Pancreas (tissue), 10 donors: ENCODE measurements around the gene HVCN1. TPM values are rescaled to one million over a fixed set of nuclear protein-coding genes. Genes with fewer than 3 reads are reported as not detected.

Experiments used
- ATAC-seq, 4 donors: fragments of 200-7000 bp; cut with Tn5 transposase; one replicate each; pipeline versions ENCODE4 v1.8.0 to v1.9.1; 2020; ENCODE audit warnings: mild to moderate bottlenecking in 4 of 4, moderate library complexity in 4 of 4
- DNase-seq, 6 donors: peaks; one replicate each; pipeline ENCODE4 v3.0.0-alpha.2; 2020
- FAIRE-seq: peaks from 2 replicates; lab custom pipeline; 2012; peaks lifted over from hg19 to GRCh38; lab: Jason Lieb, UNC
- H3K27ac ChIP-seq, 4 donors: fragments of 200-600 bp; sonication (generic); 1 replicate in 3 of 4; 2 replicates in 1 of 4; pipeline versions ENCODE4 v1.5.0 to v1.8.0; 2020
- H3K27me3 ChIP-seq, 4 donors: fragments of 200-600 bp; one replicate each; pipeline ENCODE4 v1.8.0; 2021
- H3K36me3 ChIP-seq, 3 donors: fragments of 200-600 bp; sonication (generic) in 1 of 3; one replicate each; pipeline versions ENCODE4 v1.5.0 to v1.8.0; 2020 to 2021
- H3K4me1 ChIP-seq, 3 donors: fragments of 200-600 bp; one replicate each; pipeline ENCODE4 v1.8.0; 2021
- H3K4me3 ChIP-seq, 4 donors: fragments of 200-600 bp; sonication (generic) in 2 of 4; one replicate each; pipeline versions ENCODE4 v1.5.0 to v1.8.0; 2020 to 2021
- H3K9me3 ChIP-seq, 4 donors: fragments of 200-600 bp; one replicate each; pipeline ENCODE4 v1.8.0; 2021
- WGBS, 2 donors: extraction: QIAGEN DNeasy Blood & Tissue Kit; methylation state at CpG; one replicate each; pipeline ENCODE4 v1.1.7; 2013; 5-methylcytosine and 5-hydroxymethylcytosine counted together
- intact Hi-C, 3 donors: fragments of 100-400 bp; cut with DNase I; formaldehyde crosslinking; loops; one replicate each; pipeline versions ENCODE4 v1.11.1 to v1.14.2; 2022
- polyA plus RNA-seq, 2 donors: library from polyadenylated mRNA; stranded (reverse); fragments of 200-250 nt; gene quantifications; one replicate each; pipeline ENCODE4 v1.2.3, GENCODE V29; 2013
- total RNA-seq, 6 donors: library from RNA; stranded (reverse); fragmentation: NEBNext Ultra II Directional in 4 of 6; extraction: Animal tissue kit (Norgen Biotek cat#: 25700) in 4 of 6; gene quantifications; one replicate each; pipeline versions ENCODE4 v1.2.1 to v1.2.4, GENCODE V29; 2021 to 2023
- TF ChIP-seq, protein P1 (sequence below), 4 donors: fragments of 200-600 bp; sonication (generic) in 3 of 4; IDR thresholded peaks; one replicate each; pipeline versions ENCODE4 v1.5.0 to v1.8.0; 2021; ENCODE audit warnings: antibody characterized with exemption in 4 of 4
- donor health status: healthy with polysubstance abuse.
- donor health status: DM: no; HTN: no; CAD: no; lungs with moderate emphysema.
- donor health status: DM: no; HTN: no; CAD: no.
- donor health status: control.
- donor health status: control.
- donor health status: Bipolar disorder and iron deficiency.
- donor health status: DM: yes; HTN: yes; CAD: no.
- donor health status: DM: no; HTN: no; CAD: no.
- donor health status: DM: no; HTN: no; CAD: no.
- donor health status: DM: yes; HTN: yes; CAD: no.

HVCN1 gene
- total and polyA plus RNA-seq, 8 donors: 0.42 to 5.2 (median 1.3) TPM

DNA sequence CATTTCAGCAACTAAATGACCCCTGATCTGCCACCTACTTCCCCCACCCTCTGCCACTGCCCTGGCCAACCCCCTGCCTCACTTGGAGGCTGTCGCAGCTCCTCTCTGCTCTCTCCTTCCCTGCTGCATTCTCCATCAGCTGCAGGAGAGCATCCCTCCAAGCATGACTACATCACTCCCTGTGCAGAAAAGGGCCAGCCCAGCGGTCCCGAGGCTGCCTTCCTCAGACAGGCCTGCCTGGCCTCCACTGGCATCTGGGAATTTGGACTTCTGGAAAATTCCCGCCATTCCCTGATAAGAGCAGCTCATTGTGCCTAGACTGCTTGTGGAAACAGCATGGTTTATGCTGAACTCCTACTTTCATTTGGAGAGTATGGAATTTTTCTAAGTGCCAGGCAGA is 12.7 kb downstream of the HVCN1 start:
- Histone ChIP-seq H3K27me3 (no peaks in the 10 kb centered on the region), H3K36me3 (no peaks in the 10 kb centered on the region), H3K4me3 (no peak overlapping the region), H3K27ac (no peak overlapping the region), H3K4me1 (no peaks in the 10 kb centered on the region), H3K9me3 (no peaks in the 10 kb centered on the region)
- ATAC-seq (no peak), FAIRE-seq (no peak), DNase-seq (no peak)
- intact Hi-C loops: no loop called here
- TF ChIP-seq, protein P1, sequence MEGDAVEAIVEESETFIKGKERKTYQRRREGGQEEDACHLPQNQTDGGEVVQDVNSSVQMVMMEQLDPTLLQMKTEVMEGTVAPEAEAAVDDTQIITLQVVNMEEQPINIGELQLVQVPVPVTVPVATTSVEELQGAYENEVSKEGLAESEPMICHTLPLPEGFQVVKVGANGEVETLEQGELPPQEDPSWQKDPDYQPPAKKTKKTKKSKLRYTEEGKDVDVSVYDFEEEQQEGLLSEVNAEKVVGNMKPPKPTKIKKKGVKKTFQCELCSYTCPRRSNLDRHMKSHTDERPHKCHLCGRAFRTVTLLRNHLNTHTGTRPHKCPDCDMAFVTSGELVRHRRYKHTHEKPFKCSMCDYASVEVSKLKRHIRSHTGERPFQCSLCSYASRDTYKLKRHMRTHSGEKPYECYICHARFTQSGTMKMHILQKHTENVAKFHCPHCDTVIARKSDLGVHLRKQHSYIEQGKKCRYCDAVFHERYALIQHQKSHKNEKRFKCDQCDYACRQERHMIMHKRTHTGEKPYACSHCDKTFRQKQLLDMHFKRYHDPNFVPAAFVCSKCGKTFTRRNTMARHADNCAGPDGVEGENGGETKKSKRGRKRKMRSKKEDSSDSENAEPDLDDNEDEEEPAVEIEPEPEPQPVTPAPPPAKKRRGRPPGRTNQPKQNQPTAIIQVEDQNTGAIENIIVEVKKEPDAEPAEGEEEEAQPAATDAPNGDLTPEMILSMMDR (IDR thresholded peaks at IDR 0.05): no peak
- 61 to 76% methylated on average over 4 of the region's 4 CpGs for WGBS, 2 donors

DNA sequence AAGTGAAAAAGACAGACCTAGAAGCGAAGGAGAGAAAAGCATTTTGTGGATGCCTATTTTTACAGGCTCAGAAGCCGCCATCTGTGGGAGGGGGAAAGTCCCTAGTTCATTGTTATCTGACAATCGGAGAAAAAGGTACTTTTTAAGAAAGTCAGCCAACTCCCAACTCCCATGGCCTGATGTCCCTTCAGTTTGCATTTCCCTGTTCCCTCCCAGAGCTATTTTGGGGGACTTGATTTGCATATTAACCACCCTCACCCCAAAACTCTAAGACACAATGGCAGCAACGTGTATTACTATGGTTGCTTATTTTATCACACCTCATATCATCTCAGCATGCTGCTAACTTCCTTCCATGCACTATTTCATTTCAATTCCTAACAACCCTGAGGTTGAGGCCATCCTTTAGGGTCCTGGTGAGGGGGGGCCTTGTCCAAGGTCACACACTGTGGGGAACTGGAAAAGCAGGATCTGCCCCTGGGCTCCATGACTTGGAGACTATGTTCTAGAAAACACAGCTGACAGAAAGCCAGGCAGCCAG is 18.7 kb downstream of the HVCN1 start:
- 55 to 69% methylated on average over 4 of the region's 4 CpGs for WGBS, 2 donors
- no peaks in the 10 kb centered on the region for H3K36me3 ChIP-seq
- H3K27me3 ChIP-seq: no peaks in the 10 kb centered on the region
- intact Hi-C loops: no loop called here
- DNase-seq (no peak), FAIRE-seq (no peak), ATAC-seq (no peak)
- H3K4me1 ChIP-seq: no peaks in the 10 kb centered on the region
- TF ChIP-seq, protein P1 (IDR thresholded peaks at IDR 0.05): no peak
- no peak overlapping the region for H3K4me3 ChIP-seq
- H3K9me3 ChIP-seq: no peaks in the 10 kb centered on the region
- H3K27ac ChIP-seq: no peak overlapping the region

DNA sequence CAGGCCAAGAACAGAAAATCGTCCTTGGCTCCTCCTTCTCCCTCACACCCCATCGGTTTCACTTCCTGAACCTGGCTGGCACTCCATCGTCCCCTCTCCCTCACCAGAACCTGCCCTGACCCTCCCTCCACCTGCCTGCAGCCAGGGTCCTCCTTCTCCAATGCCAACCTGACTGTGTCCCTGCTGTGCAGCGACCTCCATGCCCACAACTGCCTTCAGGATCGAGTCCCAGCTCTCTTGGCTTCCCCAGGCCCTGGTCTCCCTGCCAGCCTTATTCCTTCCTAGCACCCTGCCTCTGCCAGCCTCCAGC is 19.8 kb downstream of the HVCN1 start:
- H3K4me3 ChIP-seq: no peak overlapping the region
- no peaks in the 10 kb centered on the region for H3K36me3 ChIP-seq
- H3K9me3 ChIP-seq: no peaks in the 10 kb centered on the region
- 40 to 48% methylated on average over 5 of the region's 5 CpGs for WGBS, 2 donors
- no peak for FAIRE-seq
- no peak overlapping the region for H3K27ac ChIP-seq
- TF ChIP-seq, protein P1 (IDR thresholded peaks at IDR 0.05): no peak
- no peak for ATAC-seq
- no peaks in the 10 kb centered on the region for H3K27me3 ChIP-seq
- intact Hi-C loops: no loop called here
- no peak for DNase-seq
- no peaks in the 10 kb centered on the region for H3K4me1 ChIP-seq

DNA sequence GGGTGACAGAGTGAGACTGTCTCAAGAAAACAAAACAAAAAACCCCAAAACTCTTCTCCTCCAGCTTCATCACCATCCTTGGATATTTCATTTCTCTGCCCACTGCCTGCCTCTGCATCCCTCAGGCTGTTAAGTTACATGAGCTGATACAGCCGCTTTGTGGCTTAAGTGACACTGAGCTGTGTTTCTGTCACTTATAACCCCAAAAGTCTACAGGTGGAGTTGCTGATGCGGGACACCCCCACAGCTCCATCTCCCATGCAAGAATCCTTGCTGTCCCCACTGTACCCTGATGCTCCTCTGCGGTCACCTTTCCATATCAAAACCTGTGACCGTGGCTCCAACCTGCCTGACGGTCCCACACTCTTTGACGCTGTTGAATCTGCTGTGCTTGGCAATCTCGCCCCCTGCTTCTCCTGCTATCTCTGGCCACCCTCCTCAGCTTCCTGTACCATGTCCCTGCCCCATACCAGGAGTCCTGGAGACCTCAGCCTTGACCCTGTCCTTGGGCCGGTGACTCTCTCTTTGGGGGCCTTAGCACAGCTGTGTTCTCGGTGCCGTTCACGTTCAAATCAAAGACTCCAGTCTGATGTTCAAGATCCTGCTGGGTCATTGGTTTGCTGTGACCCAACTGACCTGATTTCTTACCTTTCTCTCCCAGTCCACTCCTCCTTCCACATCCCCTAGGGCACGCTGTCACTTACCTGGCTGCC is 20.3 kb downstream of the HVCN1 start:
- Histone ChIP-seq H3K9me3 (no peaks in the 10 kb centered on the region), H3K4me3 (no peak overlapping the region), H3K4me1 (no peaks in the 10 kb centered on the region), H3K27ac (no peak overlapping the region), H3K27me3 (no peaks in the 10 kb centered on the region), H3K36me3 (no peaks in the 10 kb centered on the region)
- TF ChIP-seq, protein P1 (IDR thresholded peaks at IDR 0.05): no peak
- 74 to 79% methylated on average over 12 of the region's 12 CpGs for WGBS, 2 donors
- FAIRE-seq (no peak), DNase-seq (no peak), ATAC-seq (no peak)
- intact Hi-C loops: no loop called here

DNA sequence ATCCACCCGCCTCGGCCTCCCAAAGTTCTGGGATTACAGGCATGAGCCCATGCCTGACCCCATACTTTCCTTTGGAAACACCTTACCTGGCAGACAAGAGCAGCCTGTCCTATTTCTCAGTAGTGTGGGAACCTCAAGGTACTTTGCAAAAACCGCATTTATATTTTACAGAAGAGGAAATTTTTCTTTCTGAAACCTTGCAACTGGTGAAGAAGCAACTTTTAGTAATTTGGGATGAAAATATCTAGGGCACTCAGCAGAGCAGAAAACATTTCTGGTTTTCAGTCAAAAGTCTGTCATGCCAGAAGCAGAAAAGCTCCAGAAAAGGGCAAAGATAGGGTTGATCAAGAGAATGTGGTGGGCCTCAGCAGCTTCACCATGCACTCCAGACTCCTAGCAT is 21.2 kb downstream of the HVCN1 start:
- Histone ChIP-seq H3K4me1 (no peaks in the 10 kb centered on the region), H3K4me3 (no peak overlapping the region), H3K9me3 (no peaks in the 10 kb centered on the region), H3K27ac (no peak overlapping the region), H3K36me3 (no peaks in the 10 kb centered on the region), H3K27me3 (no peaks in the 10 kb centered on the region)
- ATAC-seq (no peak), FAIRE-seq (no peak), DNase-seq (no peak)
- TF ChIP-seq, protein P1 (IDR thresholded peaks at IDR 0.05): no peak
- 85 to 94% methylated on average over 3 of the region's 3 CpGs for WGBS, 2 donors
- intact Hi-C loops: no loop called here
